DMS114 treated with DMSO at 0.1 percent for 48 hours (cell line): ENCODE measurements around the gene SLC35E1.
"Not testable (repeated sequence)": the region's sequence is repeated elsewhere in the genome, so short reads cannot be mapped to it uniquely, and the experiment has no call there.

Experiments used
- DNase-seq: peaks from one replicate; lab custom pipeline; 2025; ENCODE audit not compliant: unreplicated experiment; lab: John Stamatoyannopoulos, UW

Gene SLC35E1

GRCh38 chr19:16525751-16526481 is 46.3 kb downstream of the SLC35E1 start:
- DNase-seq, result no peak

DNA sequence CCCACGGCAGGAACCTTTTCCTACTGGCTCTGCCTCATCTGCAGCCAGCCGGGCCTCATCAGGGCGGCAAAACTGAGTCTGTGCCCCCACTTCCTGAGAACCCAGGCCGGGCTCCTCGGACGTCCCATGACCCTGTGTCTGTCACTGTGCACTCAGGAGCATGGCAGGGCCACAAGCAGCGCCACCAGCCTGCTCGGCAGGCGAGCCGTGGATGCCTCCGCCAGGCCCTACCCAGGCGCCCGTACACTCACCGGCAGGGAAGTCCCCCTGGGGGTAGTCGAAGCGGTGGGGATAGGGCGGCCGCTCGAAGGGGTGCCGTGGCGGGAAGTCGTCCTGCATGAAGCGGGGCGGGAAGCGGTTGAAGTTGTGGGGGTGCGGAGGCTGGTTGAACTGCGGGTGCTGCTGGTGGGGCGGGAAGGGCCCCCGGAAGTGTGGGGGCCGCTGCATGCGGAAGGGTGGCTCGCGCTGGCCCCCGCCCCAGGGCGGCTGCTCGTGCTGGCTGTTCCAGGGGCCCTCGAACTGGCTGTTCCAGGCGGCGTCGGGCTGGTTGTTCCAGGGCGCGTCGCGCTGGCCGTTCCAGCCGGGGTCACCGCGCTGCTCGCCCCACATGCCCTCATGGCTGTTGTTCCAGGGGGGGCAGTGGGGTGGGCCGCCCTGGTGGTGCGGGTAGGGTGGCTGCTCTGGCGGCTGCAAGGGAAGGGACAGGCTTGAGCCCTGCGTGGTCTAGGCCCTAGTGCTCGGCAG is 47.1 kb downstream of the SLC35E1 start:
- no peak for DNase-seq

DNA sequence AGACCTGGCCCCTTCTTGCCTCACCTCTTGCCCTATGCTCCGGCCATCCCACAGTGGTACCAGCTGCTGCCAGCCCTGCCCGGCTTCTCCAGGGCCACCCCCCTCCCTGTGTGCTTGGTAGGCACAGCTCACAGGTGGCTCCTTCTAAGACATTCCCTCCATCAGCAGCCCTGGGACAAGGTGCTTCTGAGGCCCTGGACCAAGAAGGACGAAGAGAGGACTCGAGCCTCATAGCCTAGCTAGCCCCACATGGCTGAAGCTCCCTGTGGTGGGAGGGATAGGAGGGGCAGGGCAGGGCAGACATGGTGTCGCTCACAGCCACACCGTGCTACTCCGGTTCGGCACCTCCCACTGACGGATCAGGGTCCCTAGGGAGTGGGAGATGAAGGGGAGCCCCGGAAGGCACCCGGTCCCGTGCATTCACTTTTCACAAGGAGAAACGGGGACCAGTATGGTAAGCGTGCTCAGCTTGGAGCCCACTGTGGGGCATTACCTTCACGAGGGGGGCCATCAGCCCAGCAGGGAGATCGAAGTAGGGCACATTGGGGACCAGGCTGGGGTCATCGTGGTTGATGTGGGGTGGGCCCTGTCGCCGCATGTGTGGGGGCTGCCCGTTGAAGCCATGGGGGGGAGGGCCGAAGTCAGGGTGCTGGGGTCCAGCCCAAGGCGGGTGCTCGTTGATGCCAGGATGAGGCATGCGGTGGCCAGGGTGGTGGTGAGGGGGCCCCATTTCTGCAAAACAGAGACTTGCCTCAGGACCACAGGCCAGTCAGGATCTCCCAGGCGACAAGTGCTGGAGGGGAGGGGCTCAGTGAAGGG is 49.4 kb downstream of the SLC35E1 start:
- DNase-seq, result no peak

GRCh38 chr19:16521715-16522289 is 50.4 kb downstream of the SLC35E1 start:
- DNase-seq, result no peak

DNA sequence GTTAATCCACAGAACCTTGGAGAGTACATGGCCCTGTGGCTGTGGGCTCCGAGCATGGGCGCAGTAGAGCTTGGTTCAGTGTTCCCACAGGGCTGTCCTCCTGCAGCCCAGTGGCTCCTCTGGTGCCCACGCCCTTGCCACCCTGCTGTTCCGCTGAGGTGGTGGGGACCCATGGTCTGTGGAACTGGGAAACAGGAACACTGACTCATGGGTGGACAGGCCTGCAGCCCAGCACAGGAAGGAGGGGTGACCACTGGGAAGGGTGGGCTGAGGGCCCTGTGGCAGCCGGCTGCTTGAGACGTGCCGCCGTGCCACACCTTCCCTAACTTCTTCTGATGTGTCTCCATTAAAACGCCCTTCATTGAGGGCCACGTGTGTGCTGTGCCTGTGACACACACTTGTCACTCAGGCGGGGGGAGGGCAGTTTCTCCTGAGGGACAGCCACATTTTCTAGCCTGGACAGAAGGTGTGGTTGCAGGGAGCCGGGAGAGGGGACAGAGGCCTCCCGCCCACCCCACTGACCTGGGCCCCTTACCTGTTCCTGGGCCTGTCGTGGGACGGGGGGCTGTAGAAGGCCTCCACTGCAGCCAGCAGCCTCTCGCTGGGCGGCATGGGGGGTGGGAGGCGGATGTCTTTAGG is 51.1 kb downstream of the SLC35E1 start:
- no peak for DNase-seq

- DNase-seq, result no peak
These were observed 51.9 kb downstream of the SLC35E1 start for GRCh38 chr19:16520074-16520973.

GRCh38 chr19:16519230-16519687 is 53.0 kb downstream of the SLC35E1 start:
- no peak for DNase-seq

DNA sequence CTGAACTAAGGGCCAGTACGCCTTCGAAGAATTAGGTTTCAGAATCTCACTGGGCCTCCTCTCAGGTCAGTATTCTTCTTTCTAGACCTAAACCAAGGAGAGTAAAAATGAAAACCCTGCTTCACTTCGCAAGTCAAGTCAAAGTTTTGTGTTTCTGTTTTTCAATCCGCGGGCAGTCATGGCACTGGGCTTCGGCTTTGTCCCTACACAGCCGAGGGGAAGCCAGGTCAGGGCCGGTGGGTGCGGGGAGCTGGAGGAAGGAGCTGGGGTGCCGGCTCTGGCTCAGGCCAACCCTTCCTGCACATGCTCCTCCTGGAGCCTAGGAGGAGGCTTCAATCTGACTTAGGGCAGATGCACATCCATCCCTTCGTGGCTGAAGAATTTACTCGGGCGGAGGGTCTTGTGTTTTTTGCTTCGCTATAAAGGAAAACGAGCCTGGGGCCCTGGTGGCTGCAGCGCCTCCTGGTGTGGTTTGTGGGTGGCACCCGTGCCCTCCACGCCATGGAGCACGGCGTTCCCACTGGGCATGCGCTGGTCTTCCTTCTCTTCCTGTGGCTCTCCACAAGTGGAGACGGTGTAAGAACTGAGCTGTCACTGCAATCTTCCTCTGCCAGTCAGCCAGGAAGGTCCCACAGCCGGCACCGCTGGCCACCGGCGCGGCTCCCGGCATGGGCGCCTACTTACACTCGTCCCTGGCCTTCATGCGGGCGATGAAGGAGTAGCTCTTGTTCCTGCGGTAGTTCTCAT is 53.6 kb downstream of the SLC35E1 start:
- no peak for DNase-seq

DNA sequence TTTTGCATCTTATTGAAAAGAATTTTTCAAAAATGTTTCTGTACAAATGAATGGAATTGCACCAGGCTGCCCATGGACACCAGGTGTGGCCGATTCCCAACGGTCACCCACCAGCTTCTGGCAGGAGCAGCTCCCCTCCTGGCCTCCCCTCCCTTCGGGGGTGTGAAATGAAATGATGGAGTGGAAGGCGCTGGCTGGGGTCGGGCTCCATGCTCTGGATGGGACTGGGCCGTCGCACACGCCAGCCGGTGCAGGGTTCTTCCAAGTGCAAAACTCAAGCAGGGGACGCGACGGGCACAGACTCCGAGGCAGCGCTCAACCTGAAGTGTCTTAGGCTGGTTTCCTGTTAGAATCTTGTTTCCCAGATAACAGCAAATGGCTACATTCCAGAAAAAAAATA is 54.2 kb downstream of the SLC35E1 start:
- DNase-seq, result no peak

GRCh38 chr19:16516923-16517610 is 55.1 kb downstream of the SLC35E1 start:
- DNase-seq, result no peak

DNA sequence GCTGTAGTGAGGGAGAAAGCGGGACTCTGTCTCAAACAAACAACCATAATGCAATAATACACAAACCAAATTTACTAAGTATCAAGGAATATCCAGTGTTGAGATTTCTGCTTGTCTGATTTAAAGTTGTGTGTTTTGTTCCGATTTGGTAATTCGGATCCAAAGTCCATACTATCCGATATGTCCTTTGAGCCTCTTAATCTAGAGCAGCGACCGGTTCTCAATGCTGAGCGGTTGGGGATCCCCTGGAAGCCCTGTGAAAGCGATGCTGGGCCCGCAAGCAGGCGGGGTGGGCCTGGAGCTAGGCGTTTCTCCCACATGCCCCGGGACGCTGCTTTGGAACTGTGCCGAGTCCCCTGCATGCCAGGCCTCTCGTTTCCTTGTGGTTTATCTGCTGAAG is 55.8 kb downstream of the SLC35E1 start:
- DNase-seq, result no peak

DNA sequence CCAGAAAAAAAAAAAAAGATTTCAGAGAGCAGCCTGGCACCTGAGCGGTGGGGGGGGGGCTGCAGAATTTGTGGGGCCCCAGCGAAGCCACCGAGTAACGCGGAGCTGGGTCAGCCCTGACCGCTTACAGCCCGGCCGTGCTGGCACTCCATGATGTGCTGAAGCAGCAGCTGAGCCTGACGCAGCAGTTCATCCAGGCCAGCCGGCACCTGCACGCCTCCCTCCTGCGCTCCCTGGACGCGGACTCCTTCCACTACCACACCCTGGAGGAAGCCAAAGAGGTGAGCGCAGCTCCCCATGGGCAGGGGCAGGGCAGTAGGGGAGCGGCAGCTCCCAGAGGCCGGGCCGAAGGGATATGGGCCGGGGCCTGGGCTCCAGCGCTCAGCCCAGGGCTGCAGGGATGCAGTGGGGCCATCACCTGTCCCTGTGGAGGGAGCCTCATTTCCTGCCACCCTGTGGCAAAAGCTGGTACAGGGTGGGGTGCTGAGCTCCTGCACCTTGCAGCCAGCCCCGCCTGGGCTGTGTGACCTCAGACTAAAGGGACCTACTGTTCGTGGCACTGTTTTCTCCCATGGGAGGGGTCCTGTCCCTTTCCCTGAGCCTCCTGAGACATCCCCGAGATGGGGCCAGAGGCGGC is 57.7 kb downstream of the SLC35E1 start:
- DNase-seq, result no peak

DNA sequence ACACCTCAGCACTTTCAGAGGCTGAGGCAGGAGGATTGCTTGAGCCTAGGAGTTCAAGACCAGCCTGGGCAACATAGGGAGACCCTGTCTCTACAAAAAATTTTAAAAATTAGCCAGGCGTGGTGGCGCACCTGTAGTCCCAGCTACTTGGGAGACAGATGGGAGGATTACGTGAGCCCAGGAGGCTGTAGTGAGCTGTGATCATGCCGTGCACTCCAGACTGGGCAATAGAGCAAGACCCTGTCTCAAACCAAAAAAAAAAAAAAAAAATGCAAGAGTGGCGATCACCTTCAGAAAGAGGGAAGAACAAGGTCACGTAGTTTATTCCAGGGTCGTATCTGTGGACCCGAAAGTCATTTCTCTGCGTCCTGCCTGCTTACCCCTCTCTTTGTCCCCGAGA is 59.6 kb downstream of the SLC35E1 start:
- DNase-seq, result not testable (repeated sequence)

DNA sequence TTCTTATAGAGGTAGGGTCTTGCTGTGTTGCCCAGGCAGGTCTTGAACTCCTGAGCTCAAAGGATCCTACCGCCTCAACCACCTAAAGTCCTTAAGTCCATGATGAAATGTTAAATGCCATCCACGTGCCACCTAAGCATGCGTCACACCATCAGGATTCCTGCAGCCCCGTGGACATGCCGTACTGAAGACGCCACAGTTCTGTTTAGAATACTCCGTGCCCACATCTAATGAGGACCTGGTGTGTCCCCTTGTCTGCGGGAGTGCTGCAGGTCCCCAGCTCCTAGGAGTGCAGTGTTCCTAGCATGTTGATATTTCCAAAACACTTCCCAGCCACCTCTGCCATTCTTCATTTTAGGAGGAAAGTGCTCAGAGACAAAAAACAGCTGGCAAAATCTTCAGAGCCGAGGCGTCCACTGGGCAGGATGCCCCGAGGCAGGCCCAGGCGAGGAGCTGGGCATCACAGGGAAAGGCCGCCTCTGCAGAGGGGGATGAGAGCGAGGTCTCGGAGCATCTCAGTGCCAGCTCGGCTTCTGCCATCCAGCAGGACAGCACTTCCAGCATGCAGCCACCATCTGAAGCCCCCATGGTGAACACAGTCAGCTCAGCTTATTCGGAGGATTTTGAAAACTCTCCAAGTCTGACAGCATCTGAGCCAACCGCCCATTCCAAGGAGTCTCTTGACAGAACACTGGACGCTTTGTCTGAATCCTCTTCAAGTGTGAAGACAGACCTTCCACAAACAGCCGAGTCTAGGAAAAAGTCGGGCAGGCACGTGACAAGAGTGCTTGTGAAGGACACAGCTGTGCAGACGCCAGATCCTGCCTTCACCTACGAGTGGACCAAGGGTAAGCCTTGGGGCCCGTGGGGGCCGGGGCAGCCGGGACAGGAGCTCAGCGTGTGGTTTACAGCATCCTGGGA is 62.8 kb downstream of the SLC35E1 start:
- no peak for DNase-seq

DNA sequence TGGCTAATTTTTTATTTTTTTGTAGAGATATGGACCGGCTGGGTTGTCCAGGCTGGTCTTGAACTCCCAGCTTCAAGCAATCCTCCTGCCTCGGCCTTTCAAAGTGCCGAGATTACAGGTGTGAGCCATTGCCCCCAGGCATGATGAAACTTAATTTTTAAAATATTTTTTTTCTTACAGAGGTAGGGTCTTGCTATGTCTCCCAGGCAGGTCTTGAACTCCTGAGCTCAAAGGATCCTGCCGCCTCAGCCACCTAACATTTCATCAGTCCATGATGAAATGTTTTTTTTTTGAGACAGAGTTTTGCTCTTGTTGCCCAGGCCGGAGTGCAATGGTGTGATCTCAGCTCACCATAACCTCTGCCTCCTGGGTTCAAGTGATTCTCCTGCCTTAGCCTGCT is 63.7 kb downstream of the SLC35E1 start:
- DNase-seq, result no peak

DNA sequence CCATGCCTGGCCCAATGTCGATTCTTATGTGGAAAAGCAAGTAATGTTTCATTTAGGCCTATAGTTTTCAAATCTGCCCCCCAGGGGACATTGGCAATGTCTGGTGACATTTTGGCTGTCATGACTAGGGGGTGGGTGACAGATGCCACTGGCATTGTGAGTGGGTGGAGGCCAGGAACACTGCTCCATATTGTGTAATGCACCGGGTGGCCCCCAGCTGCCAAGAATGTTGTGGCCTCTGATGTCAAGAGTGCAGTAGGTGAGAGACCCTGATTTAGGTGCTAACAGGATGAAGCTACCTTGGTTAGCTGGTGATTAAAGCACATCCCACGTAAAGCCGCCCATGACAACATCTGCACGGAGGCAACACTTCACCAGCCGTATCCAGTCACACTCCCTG is 65.3 kb downstream of the SLC35E1 start:
- DNase-seq, result no peak

GRCh38 chr19:16506161-16506560 is 66.1 kb downstream of the SLC35E1 start:
- not testable (repeated sequence) for DNase-seq
